ENCODE data around the gene CORO1C. TPM values are rescaled to one million over a fixed set of nuclear protein-coding genes. Genes with fewer than 3 reads are reported as not detected.

The CORO1C gene
- total and polyA plus RNA-seq, 9 of the 15 experiments (the other 6 are each of a cell fraction or from before 2014, with no cell fraction given): 55.2 to 280 (median 150) TPM

GRCh38 chr12:108713471-108713870 lies 17.8 kb downstream of the CORO1C start:
- H3K9me1 ChIP-seq (ENCODE audit: control insufficient read depth, insufficient read depth, low read length): peaks cover 5% of the 10 kb centered on the region
- H3K27ac ChIP-seq (ENCODE audit: extremely low read depth, low read depth, low read length): no peak overlapping the region
- ATAC-seq (peak; percentile 33; the same call in 2 of the 3 replicates), DNase-seq (ENCODE audit: extremely low read depth in 1 of 4, low spot score in 3 of 4) (no peak), FAIRE-seq (no peak)
- H3K4me1 ChIP-seq (replicated peaks in 1 of 2; ENCODE audit: control insufficient read depth in 2 of 2, insufficient read depth in 2 of 2, low read length in 2 of 2): peaks cover 18 to 26% of the 10 kb centered on the region in 2 experiments; a peak in 4 of 5 replicates
- TF ChIP-seq RAD21 (CRISPR knock-in tag; conservative IDR thresholded peaks at IDR 0.05 in 1 of 2, IDR thresholded peaks at IDR 0.05 in 1 of 2): no peak
- TF ChIP-seq CBFB (CRISPR knock-in tag; IDR thresholded peaks at IDR 0.05): no peak
- no peak for TF ChIP-seq RCOR1 (IDR thresholded peaks at IDR 0.05; ENCODE audit: borderline replicate concordance in 1 of 2, low read depth in 2 of 2, low read length in 2 of 2)
- TF ChIP-seq CXXC5 (CRISPR knock-in tag; IDR thresholded peaks at IDR 0.05): peak; percentile 63
- no peak for TF ChIP-seq CSDE1 (IDR thresholded peaks at IDR 0.05)
- TF ChIP-seq POLR2AphosphoS5 (IDR thresholded peaks at IDR 0.05; ENCODE audit: control insufficient read depth, insufficient read depth, low read depth, low read length): 0 out of 2 replicates have a peak, but pooled peaks have one; percentile 17
- TF ChIP-seq GMEB1 (CRISPR knock-in tag; IDR thresholded peaks at IDR 0.05): no peak
- no peak for TF ChIP-seq ZNF75A (CRISPR knock-in tag; IDR thresholded peaks at IDR 0.05)
- TF ChIP-seq BHLHE40 (IDR thresholded peaks at IDR 0.05; ENCODE audit: low read length): peak; percentile 55; the same call in 1 of the 2 replicates
- no peak for TF ChIP-seq HLTF (IDR thresholded peaks at IDR 0.05)
- no peak for TF ChIP-seq ZNF57 (CRISPR knock-in tag; IDR thresholded peaks at IDR 0.05)
- no peak for TF ChIP-seq PHF8 (IDR thresholded peaks at IDR 0.05; ENCODE audit: borderline replicate concordance, low read length)
- 0 out of 2 replicates have a peak, but pooled peaks have one; percentile 46 for TF ChIP-seq ESRRA (IDR thresholded peaks at IDR 0.05; ENCODE audit: borderline replicate concordance, low read depth)
- no peak for TF ChIP-seq KDM2B (CRISPR knock-in tag; IDR thresholded peaks at IDR 0.05)
- no peak for TF ChIP-seq MED1 (CRISPR knock-in tag; IDR thresholded peaks at IDR 0.05; ENCODE audit: borderline replicate concordance)
- no peak for TF ChIP-seq ETV5 (CRISPR knock-in tag; IDR thresholded peaks at IDR 0.05; ENCODE audit: low read depth)
- TF ChIP-seq ZEB2 (IDR thresholded peaks at IDR 0.05): no peak
- no peak for TF ChIP-seq ZZZ3 (IDR thresholded peaks at IDR 0.05)
- TF ChIP-seq E2F1 (CRISPR knock-in tag; IDR thresholded peaks at IDR 0.05): no peak
- no peak for TF ChIP-seq ZSCAN29 (IDR thresholded peaks at IDR 0.05)
- TF ChIP-seq NR1H2 (CRISPR knock-in tag; IDR thresholded peaks at IDR 0.05): no peak
- no peak for TF ChIP-seq CREB1 (IDR thresholded peaks at IDR 0.05)
- TF ChIP-seq CREB1 (CRISPR knock-in tag; IDR thresholded peaks at IDR 0.05): no peak
- in situ Hi-C loops (cut with MboI) (no loop called here), intact Hi-C loops (cut with micrococcal nuclease) (no loop called here)
- POLR2A ChIA-PET: interaction anchor here (0.8 to 6.2 kb wide), 8 partner anchors 10 to 22 kb away, joined by 3 to 52 read pairs (median 6); no protein-coding TSS in a partner anchor
- peaks cover 30% of the 10 kb centered on the region for H3K36me3 ChIP-seq (ENCODE audit: control insufficient read depth, insufficient read depth, low read length)
- H3K27me3 ChIP-seq (ENCODE audit: control insufficient read depth in 2 of 2, insufficient read depth in 2 of 2, low read length in 2 of 2): no peaks in the 10 kb centered on the region
- H3K9me3 ChIP-seq (replicated peaks; ENCODE audit: control insufficient read depth, insufficient read depth, low read depth, low read length): no peaks in the 10 kb centered on the region
- H4K20me1 ChIP-seq (replicated peaks; ENCODE audit: control insufficient read depth, insufficient read depth, low read length): peaks cover 5% of the 10 kb centered on the region; the same call in 1 of the 2 replicates
- BruUV-seq (replicated peaks): no TSS peak
- H3K4me3 ChIP-seq: no peak overlapping the region
- H3K9ac ChIP-seq (ENCODE audit: insufficient read depth in 1 of 2, low read depth in 2 of 2, low read length in 2 of 2): peak overlapping the region in 1 of 2 experiments; percentile 48; a peak in 1 of 4 replicates
- WGBS (ENCODE audit: insufficient coverage, low coverage, missing lambda C conversion rate): 16% methylated on average over 6 of the region's 6 CpGs
- peak overlapping the region; percentile 2; the same call in 1 of the 2 replicates for H3K4me2 ChIP-seq (ENCODE audit: insufficient read depth, low read length)
- CTCF ChIA-PET (ENCODE audit: low intra/inter-chr PET ratio): no interaction called here
- H2AFZ ChIP-seq (ENCODE audit: low read depth, low read length): no peak overlapping the region
- peaks cover 99% of the 10 kb centered on the region for H3K79me2 ChIP-seq (ENCODE audit: control insufficient read depth, insufficient read depth, low read length)
